Brain microvascular endothelial cell (primary cell): Measurements from ENCODE around the gene TCF7L2.

Experiments used
- DNase-seq: peaks from one replicate; pipeline ENCODE4 v3.0.0-alpha.2; 2020
- H3K27ac ChIP-seq: fragments of 250-450 bp; sonication (Bioruptor Pico); 2 replicates; pipeline ENCODE4 v1.5.1; 2020; ENCODE audit warnings: mild to moderate bottlenecking, moderate library complexity
- H3K27me3 ChIP-seq: fragments of 250-450 bp; sonication (Bioruptor Pico); replicated peaks from 2 replicates; pipeline ENCODE4 v1.5.1; 2020; ENCODE audit warnings: mild to moderate bottlenecking
- H3K36me3 ChIP-seq: fragments of 250-450 bp; sonication (Bioruptor Pico); replicated peaks from 2 replicates; pipeline ENCODE4 v1.5.1; 2020; ENCODE audit warnings: mild to moderate bottlenecking
- H3K4me3 ChIP-seq: 2 replicates; pipeline ENCODE4 v1.5.1; 2011; ENCODE audit warnings: low read depth, mild to moderate bottlenecking, control low read depth, low read length, moderate library complexity
- in situ Hi-C: cut with HindIII; loops from 2 replicates; pipeline ENCODE4 v1.10.0; 2017; ENCODE audit warnings: low sequenced_read_pairs, low pct_ligation_motif_present
- TF ChIP-seq, protein P1 (sequence below): IDR thresholded peaks from 2 replicates; pipeline ENCODE4 v1.5.1; 2011; ENCODE audit warnings: low read depth, mild to moderate bottlenecking, moderate library complexity, low read length, control low read depth, inconsistent platforms; ENCODE audit errors: missing control alignments

Gene TCF7L2

DNA sequence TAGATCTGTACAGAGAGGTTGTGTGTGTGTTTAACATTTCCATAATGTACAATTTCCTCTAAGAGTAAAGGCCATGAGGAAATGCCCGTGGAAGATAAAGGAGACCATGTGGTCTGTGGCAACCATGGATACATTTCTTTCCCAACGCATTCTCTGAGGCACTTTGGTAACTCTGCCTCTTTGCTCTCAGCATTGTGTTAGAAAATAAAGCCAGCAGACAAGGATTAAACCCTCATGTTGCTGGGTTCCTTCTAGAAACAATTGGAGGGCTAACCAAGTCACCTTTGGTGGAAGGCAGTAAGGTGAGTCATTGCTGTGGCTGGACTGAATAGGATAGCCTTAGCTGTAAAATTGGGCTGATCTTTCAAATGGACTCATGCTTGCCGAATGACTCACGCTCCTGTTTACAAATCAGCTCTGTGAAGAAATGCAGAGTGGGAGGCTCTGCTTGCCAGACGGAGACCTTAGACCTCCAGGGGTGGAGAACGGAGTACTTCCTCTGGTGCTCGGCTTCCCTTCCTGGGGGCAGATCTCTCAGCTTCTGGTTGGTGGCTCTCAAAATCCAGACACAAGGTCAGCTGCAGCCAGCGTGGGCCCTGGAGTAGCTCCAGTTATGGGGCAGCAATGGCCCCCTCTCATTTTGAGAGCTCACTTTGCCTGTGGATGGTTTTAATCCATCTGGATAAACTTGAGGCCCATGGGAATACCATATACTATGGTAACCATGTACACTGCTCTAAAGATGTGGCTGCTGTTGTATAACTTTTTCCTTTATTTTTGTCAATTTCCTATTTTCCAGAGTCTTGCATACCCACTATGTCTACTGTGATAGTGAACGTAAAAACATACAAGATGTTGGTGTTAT is 137.3 kb downstream of the TCF7L2 start:
- in situ Hi-C loops = no loop called here
- DNase-seq = peak; percentile 99
- TF ChIP-seq, protein P1, sequence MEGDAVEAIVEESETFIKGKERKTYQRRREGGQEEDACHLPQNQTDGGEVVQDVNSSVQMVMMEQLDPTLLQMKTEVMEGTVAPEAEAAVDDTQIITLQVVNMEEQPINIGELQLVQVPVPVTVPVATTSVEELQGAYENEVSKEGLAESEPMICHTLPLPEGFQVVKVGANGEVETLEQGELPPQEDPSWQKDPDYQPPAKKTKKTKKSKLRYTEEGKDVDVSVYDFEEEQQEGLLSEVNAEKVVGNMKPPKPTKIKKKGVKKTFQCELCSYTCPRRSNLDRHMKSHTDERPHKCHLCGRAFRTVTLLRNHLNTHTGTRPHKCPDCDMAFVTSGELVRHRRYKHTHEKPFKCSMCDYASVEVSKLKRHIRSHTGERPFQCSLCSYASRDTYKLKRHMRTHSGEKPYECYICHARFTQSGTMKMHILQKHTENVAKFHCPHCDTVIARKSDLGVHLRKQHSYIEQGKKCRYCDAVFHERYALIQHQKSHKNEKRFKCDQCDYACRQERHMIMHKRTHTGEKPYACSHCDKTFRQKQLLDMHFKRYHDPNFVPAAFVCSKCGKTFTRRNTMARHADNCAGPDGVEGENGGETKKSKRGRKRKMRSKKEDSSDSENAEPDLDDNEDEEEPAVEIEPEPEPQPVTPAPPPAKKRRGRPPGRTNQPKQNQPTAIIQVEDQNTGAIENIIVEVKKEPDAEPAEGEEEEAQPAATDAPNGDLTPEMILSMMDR = no peak
- no peaks in the 10 kb centered on the region for H3K36me3 ChIP-seq
- peak overlapping the region; percentile 89 for H3K27ac ChIP-seq
- H3K27me3 ChIP-seq = no peaks in the 10 kb centered on the region
- H3K4me3 ChIP-seq = no peak overlapping the region

DNA sequence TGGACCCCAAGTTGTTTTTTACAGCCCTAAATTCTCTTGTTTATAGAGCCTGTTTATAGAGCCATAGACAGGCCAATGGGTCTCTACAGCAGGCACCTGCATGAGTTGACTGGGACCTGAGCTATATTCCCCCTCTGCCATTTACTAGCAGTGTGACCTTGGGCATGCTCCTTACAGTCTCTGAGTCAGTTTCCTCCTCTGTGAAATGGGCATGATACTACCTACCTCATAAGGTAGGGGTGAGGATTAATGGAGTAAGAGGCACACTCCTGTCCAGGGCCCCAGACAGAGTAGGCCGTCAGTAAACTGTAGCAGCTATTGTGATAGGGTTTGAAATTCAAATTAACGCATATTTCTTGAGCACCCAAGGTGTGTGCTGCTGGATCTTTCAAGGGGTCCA is 138.1 kb downstream of the TCF7L2 start:
- no peak for DNase-seq
- no peaks in the 10 kb centered on the region for H3K27me3 ChIP-seq
- TF ChIP-seq, protein P1 = no peak
- peak overlapping the region; percentile 89 for H3K27ac ChIP-seq
- H3K4me3 ChIP-seq = no peak overlapping the region
- H3K36me3 ChIP-seq = no peaks in the 10 kb centered on the region
- in situ Hi-C loops = no loop called here

DNA sequence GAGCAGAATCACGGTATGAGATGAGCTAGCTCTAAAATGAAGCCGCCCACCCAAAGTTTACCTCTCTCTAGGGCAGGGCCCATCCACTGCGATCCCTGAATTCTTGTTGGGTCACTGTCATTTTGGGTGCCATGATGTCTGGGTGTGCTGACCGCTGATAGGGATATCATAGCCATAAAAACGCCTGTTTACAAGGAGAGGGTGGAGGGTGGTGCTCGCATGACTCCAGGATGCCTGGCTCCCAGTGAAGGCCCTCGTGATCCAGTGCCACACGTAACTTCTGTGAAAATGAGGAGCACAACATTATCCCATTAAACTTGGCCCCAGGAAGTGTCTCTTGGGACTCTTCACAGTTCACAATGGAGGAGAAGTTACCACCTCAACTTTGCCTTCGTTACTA is 139.5 kb downstream of the TCF7L2 start:
- TF ChIP-seq, protein P1 = no peak
- no peak overlapping the region for H3K27ac ChIP-seq
- in situ Hi-C loops = no loop called here

DNA sequence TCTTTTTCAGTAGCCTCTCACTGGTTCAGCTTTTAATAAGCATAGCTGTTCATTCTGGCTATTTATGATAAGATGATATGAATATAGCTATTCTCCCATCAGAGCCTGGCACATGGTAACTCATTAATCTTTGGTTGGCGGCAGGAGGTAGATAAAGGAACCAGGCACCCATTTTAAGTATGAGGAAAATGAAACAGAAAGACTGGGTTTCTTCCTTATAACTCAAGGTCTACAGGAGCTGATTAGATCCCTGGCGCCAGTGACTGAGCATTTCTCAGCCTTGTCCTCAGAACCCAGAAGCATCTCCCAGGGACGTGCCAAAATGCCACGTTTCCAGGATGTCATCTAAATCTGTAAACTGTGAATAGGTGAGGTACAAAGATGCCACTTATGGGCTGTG is 141.9 kb downstream of the TCF7L2 start:
- in situ Hi-C loops = no loop called here
- Histone ChIP-seq H3K27me3 (no peaks in the 10 kb centered on the region), H3K36me3 (no peaks in the 10 kb centered on the region), H3K27ac (no peak overlapping the region), H3K4me3 (no peak overlapping the region)
- DNase-seq = no peak
- TF ChIP-seq, protein P1 = no peak

More for the DNA sequence above, 139.5 kb downstream of the TCF7L2 start:
- DNase-seq = no peak
- Histone ChIP-seq H3K4me3 (no peak overlapping the region), H3K36me3 (no peaks in the 10 kb centered on the region), H3K27me3 (no peaks in the 10 kb centered on the region)

DNA sequence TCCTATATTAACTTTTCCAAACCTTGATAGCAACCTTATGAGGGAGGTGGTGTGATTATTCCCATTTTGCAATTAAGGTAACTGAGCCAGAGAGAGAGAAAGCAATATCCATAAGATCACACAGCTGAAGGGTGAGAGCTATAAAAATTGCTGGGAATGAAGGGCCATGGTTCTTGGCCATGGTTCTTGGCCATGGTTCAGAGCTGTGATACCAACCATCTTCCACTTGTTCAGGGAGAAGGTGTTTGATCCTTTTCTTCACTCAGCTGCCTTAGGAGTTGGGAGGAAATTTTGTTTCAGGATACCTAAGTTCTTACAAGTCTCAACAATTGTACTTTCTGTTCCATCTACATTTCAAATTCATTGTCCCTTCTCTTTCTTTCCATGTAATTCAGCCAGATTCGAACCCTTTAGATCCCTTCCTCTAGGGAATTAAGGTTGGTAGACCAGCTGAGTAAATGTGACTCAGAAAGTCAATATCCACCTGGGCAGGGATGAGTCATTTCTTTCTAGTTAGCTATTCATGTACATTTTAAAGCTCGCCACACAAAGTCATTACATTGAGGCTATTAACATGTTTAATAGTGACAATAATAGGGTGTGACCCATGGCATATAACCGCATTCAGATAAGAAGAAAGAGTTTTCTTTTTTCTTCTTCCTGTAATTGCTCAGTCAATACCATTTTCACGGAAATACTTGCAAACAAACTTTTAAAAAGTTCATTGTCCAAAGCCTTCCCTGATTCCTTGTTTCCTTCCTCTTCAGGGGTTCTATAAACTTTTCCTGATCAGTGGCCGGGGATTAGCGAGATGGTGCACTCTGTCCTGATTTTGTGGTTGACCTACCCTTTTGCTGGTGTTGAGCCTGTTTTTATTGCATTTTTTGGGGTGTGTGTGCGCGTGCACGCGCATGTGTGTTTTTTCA is 143.4 kb downstream of the TCF7L2 start:
- TF ChIP-seq, protein P1 = no peak
- H3K4me3 ChIP-seq = no peak overlapping the region
- H3K27me3 ChIP-seq = no peaks in the 10 kb centered on the region
- no peak for DNase-seq
- peak overlapping the region; percentile 47 for H3K27ac ChIP-seq
- in situ Hi-C loops = no loop called here
- H3K36me3 ChIP-seq = no peaks in the 10 kb centered on the region
